Thyroid gland (tissue), 4 donors: Measurements from ENCODE around the gene RHOB.
"Not testable (repeated sequence)": the region's sequence is repeated elsewhere in the genome, so short reads cannot be mapped to it uniquely, and the experiment has no call there.

Experiments used
- POLR2A ChIP-seq, 2 donors: fragments of 450-650 bp; IDR thresholded peaks; one replicate each; pipeline ENCODE4 v1.6.1; 2017; ENCODE audit warnings: antibody characterized with exemption in 2 of 2, mild to moderate bottlenecking in 2 of 2, moderate library complexity in 1 of 2
- TF ChIP-seq, protein P1 (sequence below), 6 experiments: fragments of 200-600 bp in 3 of 6; fragments of 450-650 bp in 3 of 6; sonication (generic) in 3 of 6; IDR thresholded peaks; one replicate each; pipeline ENCODE4 v1.5.1; 2016 to 2019; ENCODE audit warnings: antibody characterized with exemption in 6 of 6, mild to moderate bottlenecking in 2 of 6, inconsistent platforms in 1 of 6, moderate library complexity in 1 of 6

DNA sequence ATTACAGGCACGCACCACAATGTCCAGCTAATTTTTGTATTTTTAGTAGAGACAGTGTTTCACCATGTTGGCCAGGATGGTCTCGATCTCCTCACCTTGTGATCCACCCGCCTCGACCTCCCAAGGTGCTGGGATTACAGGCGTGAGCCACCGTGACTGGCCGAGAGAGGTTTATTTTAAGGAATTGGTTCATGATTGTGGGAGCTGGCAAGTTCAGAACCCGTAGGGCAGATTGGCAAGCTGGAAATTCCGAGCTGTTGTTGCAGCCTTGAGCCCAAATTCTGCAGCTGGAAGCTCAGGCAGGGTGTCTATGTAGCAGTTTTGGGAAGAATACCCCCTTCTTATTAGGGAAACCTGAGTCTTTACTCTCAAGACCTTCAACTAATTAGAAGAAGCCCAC, 11.4 kb upstream of the RHOB start:
- TF ChIP-seq, protein P1, sequence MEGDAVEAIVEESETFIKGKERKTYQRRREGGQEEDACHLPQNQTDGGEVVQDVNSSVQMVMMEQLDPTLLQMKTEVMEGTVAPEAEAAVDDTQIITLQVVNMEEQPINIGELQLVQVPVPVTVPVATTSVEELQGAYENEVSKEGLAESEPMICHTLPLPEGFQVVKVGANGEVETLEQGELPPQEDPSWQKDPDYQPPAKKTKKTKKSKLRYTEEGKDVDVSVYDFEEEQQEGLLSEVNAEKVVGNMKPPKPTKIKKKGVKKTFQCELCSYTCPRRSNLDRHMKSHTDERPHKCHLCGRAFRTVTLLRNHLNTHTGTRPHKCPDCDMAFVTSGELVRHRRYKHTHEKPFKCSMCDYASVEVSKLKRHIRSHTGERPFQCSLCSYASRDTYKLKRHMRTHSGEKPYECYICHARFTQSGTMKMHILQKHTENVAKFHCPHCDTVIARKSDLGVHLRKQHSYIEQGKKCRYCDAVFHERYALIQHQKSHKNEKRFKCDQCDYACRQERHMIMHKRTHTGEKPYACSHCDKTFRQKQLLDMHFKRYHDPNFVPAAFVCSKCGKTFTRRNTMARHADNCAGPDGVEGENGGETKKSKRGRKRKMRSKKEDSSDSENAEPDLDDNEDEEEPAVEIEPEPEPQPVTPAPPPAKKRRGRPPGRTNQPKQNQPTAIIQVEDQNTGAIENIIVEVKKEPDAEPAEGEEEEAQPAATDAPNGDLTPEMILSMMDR (IDR thresholded peaks at IDR 0.05) = not testable (repeated sequence)
- TF ChIP-seq POLR2A (IDR thresholded peaks at IDR 0.05) = not testable (repeated sequence)
